GM12878 (cell line): ENCODE data around the gene BBS1. TPM values are rescaled to one million over a fixed set of nuclear protein-coding genes. Genes with fewer than 3 reads are reported as not detected.

Source experiments
- ATF7 ChIP-seq: fragments of 450-650 bp; IDR thresholded peaks from 2 replicates; pipeline ENCODE4 v1.6.1; 2016; ENCODE audit warnings: low read depth, mild to moderate bottlenecking
- BACH1 ChIP-seq: fragments of 450-650 bp; IDR thresholded peaks from 2 replicates; pipeline ENCODE4 v1.6.1; 2017; ENCODE audit warnings: mild to moderate bottlenecking, borderline replicate concordance
- CBFB ChIP-seq: IDR thresholded peaks from 2 replicates; pipeline ENCODE4 v1.6.1; 2016; ENCODE audit warnings: antibody characterized with exemption, low read depth
- CHD2 ChIP-seq: IDR thresholded peaks from 2 replicates; pipeline ENCODE4 v1.6.1; 2011; ENCODE audit warnings: low read depth, low read length, improper control_type of control experiment, borderline replicate concordance
- E4F1 ChIP-seq: fragments of 450-650 bp; IDR thresholded peaks from 2 replicates; pipeline ENCODE4 v1.6.1; 2018; ENCODE audit warnings: borderline replicate concordance, mild to moderate bottlenecking; ENCODE audit not compliant: partially characterized antibody
- FOXM1 ChIP-seq: IDR thresholded peaks from 2 replicates; pipeline ENCODE4 v1.6.1; 2012; ENCODE audit warnings: low read depth, mild to moderate bottlenecking, inconsistent platforms, low read length, moderate library complexity
- HCFC1 ChIP-seq: fragments of 150-350 bp; IDR thresholded peaks from 2 replicates; pipeline ENCODE4 v1.6.1; 2014; ENCODE audit warnings: low read length
- HDAC6 ChIP-seq: fragments of 200-600 bp; sonication (generic); IDR thresholded peaks from one replicate; pipeline ENCODE4 v1.8.0; 2017; ENCODE audit warnings: antibody characterized with exemption; ENCODE audit not compliant: unreplicated experiment
- IKZF2 ChIP-seq, 2 experiments: fragments of 450-650 bp; IDR thresholded peaks; 2 replicates each; pipeline ENCODE4 v1.6.1; 2017; ENCODE audit warnings: mild to moderate bottlenecking in 2 of 2, moderate library complexity in 2 of 2
- IRF3 ChIP-seq: fragments of 450-650 bp; IDR thresholded peaks from 2 replicates; pipeline ENCODE4 v1.6.1; 2014; ENCODE audit warnings: mild to moderate bottlenecking
- KLF5 ChIP-seq: fragments of 450-650 bp; IDR thresholded peaks from 2 replicates; pipeline ENCODE4 v1.6.1; 2014; ENCODE audit warnings: mild to moderate bottlenecking; ENCODE audit not compliant: partially characterized antibody
- MXI1 ChIP-seq: fragments of 150-350 bp; IDR thresholded peaks from 2 replicates; pipeline ENCODE4 v1.6.1; 2011; ENCODE audit warnings: low read depth, mild to moderate bottlenecking, inconsistent platforms, low read length, improper control_type of control experiment
- NFIC ChIP-seq: IDR thresholded peaks from 2 replicates; pipeline ENCODE4 v1.6.1; 2012; ENCODE audit warnings: low read depth, mild to moderate bottlenecking, inconsistent platforms, low read length, moderate library complexity
- NFYA ChIP-seq: IDR thresholded peaks from 2 replicates; pipeline ENCODE4 v1.6.1; 2011; ENCODE audit warnings: low read depth, mild to moderate bottlenecking, low read length, improper control_type of control experiment, borderline replicate concordance
- NFYB ChIP-seq: IDR thresholded peaks from 2 replicates; pipeline ENCODE4 v1.6.1; 2011; ENCODE audit warnings: low read depth, mild to moderate bottlenecking, low read length, improper control_type of control experiment, moderate library complexity; ENCODE audit not compliant: insufficient read depth
- PAX5 ChIP-seq: IDR thresholded peaks from 2 replicates; pipeline ENCODE4 v1.6.1; 2011; ENCODE audit warnings: low read depth, low read length, borderline replicate concordance
- PKNOX1 ChIP-seq: fragments of 450-650 bp; IDR thresholded peaks from 2 replicates; pipeline ENCODE4 v1.6.1; 2016; ENCODE audit warnings: mild to moderate bottlenecking
- RAD21 ChIP-seq: IDR thresholded peaks from 2 replicates; pipeline ENCODE4 v1.6.1; 2011; ENCODE audit warnings: mild to moderate bottlenecking, low read depth, low read length, moderate library complexity; ENCODE audit not compliant: insufficient read depth
- SIN3A ChIP-seq: IDR thresholded peaks from 2 replicates; pipeline ENCODE4 v1.6.1; 2012; ENCODE audit warnings: low read depth, low read length, improper control_type of control experiment
- SKIL ChIP-seq: fragments of 450-650 bp; IDR thresholded peaks from 2 replicates; pipeline ENCODE4 v1.6.1; 2017; ENCODE audit warnings: mild to moderate bottlenecking, low read depth, inconsistent platforms; ENCODE audit not compliant: poor library complexity, severe bottlenecking
- SMAD1 ChIP-seq: fragments of 450-650 bp; IDR thresholded peaks from 2 replicates; pipeline ENCODE4 v1.6.1; 2018; ENCODE audit warnings: mild to moderate bottlenecking, low read depth; ENCODE audit not compliant: partially characterized antibody
- STAT1 ChIP-seq: fragments of 450-650 bp; conservative IDR thresholded peaks from 2 replicates; pipeline ENCODE4 v1.6.1; 2014; ENCODE audit warnings: antibody characterized with exemption, mild to moderate bottlenecking
- TCF3 ChIP-seq: IDR thresholded peaks from 2 replicates; pipeline ENCODE4 v1.6.1; 2012; ENCODE audit warnings: low read depth, mild to moderate bottlenecking, low read length, borderline replicate concordance; ENCODE audit not compliant: insufficient read depth
- ZNF24 ChIP-seq: fragments of 450-650 bp; IDR thresholded peaks from 2 replicates; pipeline ENCODE4 v1.6.1; 2017; ENCODE audit warnings: antibody characterized with exemption, mild to moderate bottlenecking
- ZSCAN29 ChIP-seq: fragments of 450-650 bp; IDR thresholded peaks from 2 replicates; pipeline ENCODE4 v1.6.1; 2017; ENCODE audit warnings: mild to moderate bottlenecking, moderate library complexity
- polyA plus RNA-seq, 11 experiments: library from polyadenylated mRNA; depleted of rRNA in 4 of 11; unstranded in 6 of 11; stranded (reverse) in 5 of 11; fragments of >200 nt; fragmentation: Nextera tagmentation in 4 of 11; fragmentation: Illumina TruSeq in 1 of 11; extraction: Ambion mirVana in 4 of 11; extraction: Trizol in 1 of 11; gene quantifications; 1 replicate in 1 of 11; 2 replicates in 10 of 11; pipeline versions ENCODE4 v1.2.1 to v1.2.3, GENCODE V29; 2011 to 2016; ENCODE audit warnings: inconsistent platforms in 2 of 11, missing spikeins in 2 of 11, low read depth in 1 of 11
- total RNA-seq, 4 experiments: library from RNA; depleted of rRNA in 3 of 4; stranded (reverse); fragments of >200 nt in 3 of 4; fragmentation: Illumina TruSeq in 1 of 4; extraction: Trizol in 1 of 4; gene quantifications; 2 replicates each; pipeline versions ENCODE4 v1.2.1 to v1.2.3, GENCODE V29; 2013 to 2021

The BBS1 gene
- total and polyA plus RNA-seq, 10 of the 15 experiments (the other 5 are each of a cell fraction or from before 2014, with no cell fraction given) = 2.5 to 14.7 (median 8.7) TPM

GRCh38 chr11:66545701-66546367 lies 35.4 kb downstream of the BBS1 start, which contains the start of gene ZDHHC24 (continued):
- TF ChIP-seq ATF7 (no peak), IKZF2 (IDR thresholded peaks at IDR 0.05) (peak; percentile 37 to 44; a peak in 2 of 4 replicates), SMAD1 (no peak), HCFC1 (peak; percentile 39; the same call in 1 of the 2 replicates), STAT1 (0 out of 2 replicates have a peak, but pooled peaks have one; percentile 71), NFYB (peak; percentile 79), SKIL (no peak), NFYA (0 out of 2 replicates have a peak, but pooled peaks have one; percentile 5), NFIC (no peak), SIN3A (peak; percentile 39; the same call in 1 of the 2 replicates), HDAC6 (no peak), PAX5 (no peak), RAD21 (no peak), IRF3 (peak; percentile 62), FOXM1 (no peak), BACH1 (0 out of 2 replicates have a peak, but pooled peaks have one; percentile 49), ZNF24 (no peak), E4F1 (peak; percentile 89), CHD2 (peak; percentile 85), CBFB (no peak), PKNOX1 (peak; percentile 98), ZSCAN29 (peak; percentile 61; the same call in 1 of the 2 replicates), KLF5 (peak; percentile 42), TCF3 (peak; percentile 66; the same call in 1 of the 2 replicates), MXI1 (peak; percentile 74; the same call in 1 of the 2 replicates)
